Neural crest cell (in vitro differentiated cells): ENCODE measurements around the gene RNF20. TPM values are rescaled to one million over a fixed set of nuclear protein-coding genes. Genes with fewer than 3 reads are reported as not detected.

Experiments
- DNase-seq: peaks from one replicate; pipeline ENCODE4 v3.0.0; 2021; ENCODE audit warnings: low read depth, mixed read lengths, low spot score
- H3K27ac Mint-ChIP-seq: one replicate; pipeline ENCODE4 v1.8.0; 2021; ENCODE audit warnings: mild to moderate bottlenecking, mixed read lengths; ENCODE audit not compliant: unreplicated experiment
- H3K27me3 Mint-ChIP-seq: 2 replicates; pipeline ENCODE4 v1.8.0; 2021; ENCODE audit warnings: low read depth, mild to moderate bottlenecking, mixed read lengths
- H3K36me3 Mint-ChIP-seq: 2 replicates; pipeline ENCODE4 v1.8.0; 2021; ENCODE audit warnings: low read depth, mild to moderate bottlenecking, mixed read lengths
- H3K4me1 Mint-ChIP-seq: 2 replicates; pipeline ENCODE4 v1.8.0; 2021; ENCODE audit warnings: mixed read lengths
- H3K4me3 Mint-ChIP-seq: one replicate; pipeline ENCODE4 v1.8.0; 2021; ENCODE audit warnings: mild to moderate bottlenecking, mixed read lengths
- H3K9me3 Mint-ChIP-seq: 2 replicates; pipeline ENCODE4 v1.8.0; 2021; ENCODE audit warnings: mixed read lengths
- total RNA-seq: library from RNA; stranded (reverse); gene quantifications from 2 replicates; pipeline ENCODE4 v1.2.1, GENCODE V29; 2021
- TF ChIP-seq, protein P1 (sequence below): fragments of 200-600 bp; sonication (generic); conservative IDR thresholded peaks from 2 replicates; pipeline ENCODE4 v1.5.0; 2021; ENCODE audit warnings: antibody characterized with exemption, mild to moderate bottlenecking

The RNF20 gene
- total RNA-seq, 1 donor from 2014 or later = 66.6 TPM

DNA sequence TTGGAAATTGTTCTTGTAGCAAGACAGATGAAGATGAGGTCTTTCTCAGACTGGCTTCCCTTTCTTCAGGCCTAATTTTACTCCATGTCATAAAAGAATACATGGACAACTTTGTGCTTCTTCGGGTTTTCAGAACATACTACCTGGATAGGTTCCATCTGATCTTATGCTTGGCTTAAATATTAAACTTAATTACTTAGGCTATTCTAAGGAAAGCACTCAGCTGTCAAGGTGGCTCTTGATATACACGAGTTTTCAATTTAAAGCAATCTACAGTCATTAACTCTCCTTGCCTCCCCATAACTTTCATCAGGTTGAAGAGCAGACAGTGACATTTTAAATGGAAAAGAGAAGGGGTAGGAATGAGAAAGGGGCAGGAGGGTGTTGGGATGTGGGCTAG lies 70.6 kb downstream of the RNF20 start:
- Mint-ChIP-seq H3K4me1 (peaks cover 3% of the 10 kb centered on the region), H3K36me3 (no peaks in the 10 kb centered on the region), H3K27ac (no peak overlapping the region), H3K4me3 (no peak overlapping the region), H3K9me3 (no peaks in the 10 kb centered on the region), H3K27me3 (peaks cover 27% of the 10 kb centered on the region)
- TF ChIP-seq, protein P1, sequence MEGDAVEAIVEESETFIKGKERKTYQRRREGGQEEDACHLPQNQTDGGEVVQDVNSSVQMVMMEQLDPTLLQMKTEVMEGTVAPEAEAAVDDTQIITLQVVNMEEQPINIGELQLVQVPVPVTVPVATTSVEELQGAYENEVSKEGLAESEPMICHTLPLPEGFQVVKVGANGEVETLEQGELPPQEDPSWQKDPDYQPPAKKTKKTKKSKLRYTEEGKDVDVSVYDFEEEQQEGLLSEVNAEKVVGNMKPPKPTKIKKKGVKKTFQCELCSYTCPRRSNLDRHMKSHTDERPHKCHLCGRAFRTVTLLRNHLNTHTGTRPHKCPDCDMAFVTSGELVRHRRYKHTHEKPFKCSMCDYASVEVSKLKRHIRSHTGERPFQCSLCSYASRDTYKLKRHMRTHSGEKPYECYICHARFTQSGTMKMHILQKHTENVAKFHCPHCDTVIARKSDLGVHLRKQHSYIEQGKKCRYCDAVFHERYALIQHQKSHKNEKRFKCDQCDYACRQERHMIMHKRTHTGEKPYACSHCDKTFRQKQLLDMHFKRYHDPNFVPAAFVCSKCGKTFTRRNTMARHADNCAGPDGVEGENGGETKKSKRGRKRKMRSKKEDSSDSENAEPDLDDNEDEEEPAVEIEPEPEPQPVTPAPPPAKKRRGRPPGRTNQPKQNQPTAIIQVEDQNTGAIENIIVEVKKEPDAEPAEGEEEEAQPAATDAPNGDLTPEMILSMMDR = no peak
- DNase-seq = no peak

DNA sequence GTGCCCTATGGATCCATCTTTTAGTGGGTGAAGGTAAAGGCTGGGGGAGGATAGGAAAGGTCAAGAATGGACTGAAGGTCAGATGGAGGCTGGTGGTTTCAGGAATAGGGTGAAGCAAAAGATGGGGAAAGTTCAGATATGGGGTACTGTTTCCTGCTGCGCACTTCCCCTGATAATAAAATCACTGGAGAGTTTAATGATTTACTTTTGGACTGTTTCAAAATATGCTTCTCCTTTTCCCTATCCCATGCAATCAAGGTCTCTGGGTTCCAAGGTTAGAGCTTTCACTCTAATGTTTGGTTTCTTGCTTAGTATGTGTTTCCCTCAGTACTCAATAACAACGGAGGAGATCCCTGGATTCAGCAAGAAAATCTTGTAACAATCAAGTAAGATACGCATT lies 71.9 kb downstream of the RNF20 start:
- TF ChIP-seq, protein P1 = no peak
- Mint-ChIP-seq H3K4me1 (peaks cover 3% of the 10 kb centered on the region), H3K27me3 (peaks cover 18% of the 10 kb centered on the region), H3K36me3 (no peaks in the 10 kb centered on the region), H3K27ac (no peak overlapping the region), H3K4me3 (no peak overlapping the region), H3K9me3 (no peaks in the 10 kb centered on the region)
- DNase-seq = no peak

Other genes with a start within 250 kb of the RNF20 start
- gene BAAT, start 148.8 kb upstream of the RNF20 start, total RNA-seq = 0.16 and 0.30 TPM in 2 replicates
- gene MRPL50, start 135.2 kb upstream of the RNF20 start, total RNA-seq = 17.3 and 18.6 TPM in 2 replicates
- gene ZNF189, start 135.0 kb upstream of the RNF20 start, total RNA-seq = 23.6 and 24.0 TPM in 2 replicates
- gene ALDOB, start 98.1 kb upstream of the RNF20 start, total RNA-seq = not detected in 2 replicates
- not detected in 2 replicates for gene PPP3R2, start 61.1 kb downstream of the RNF20 start, total RNA-seq
- 0.20 and 0.35 TPM in 2 replicates for gene GRIN3A, start 204.8 kb downstream of the RNF20 start, total RNA-seq